Sciatic nerve (tissue), 2 donors: ENCODE data around the gene ZNF319. TPM values are rescaled to one million over a fixed set of nuclear protein-coding genes. Genes with fewer than 3 reads are reported as not detected.

ENCODE experiments used
- ATAC-seq: fragments of 200-7000 bp; cut with Tn5 transposase; one replicate; pipeline ENCODE4 v1.9.1; 2020; ENCODE audit warnings: mild to moderate bottlenecking, moderate library complexity
- DNase-seq: peaks from one replicate; pipeline ENCODE4 v3.0.0-alpha.2; 2020; ENCODE audit warnings: low spot score
- intact Hi-C: fragments of 100-400 bp; cut with DNase I; formaldehyde crosslinking; loops from one replicate; pipeline ENCODE4 v1.14.2; 2022
- total RNA-seq: library from RNA; stranded (reverse); fragmentation: NEBNext Ultra II Directional; extraction: Animal tissue kit (Norgen Biotek cat#: 25700); gene quantifications from one replicate; pipeline ENCODE4 v1.2.1, GENCODE V29; 2021
- donor health status: DM: no; HTN: no; CAD: no.
- donor health status: DM: no; HTN: no; CAD: no.

The ZNF319 gene
- total RNA-seq, 1 donor from 2014 or later: 10.0 TPM

DNA sequence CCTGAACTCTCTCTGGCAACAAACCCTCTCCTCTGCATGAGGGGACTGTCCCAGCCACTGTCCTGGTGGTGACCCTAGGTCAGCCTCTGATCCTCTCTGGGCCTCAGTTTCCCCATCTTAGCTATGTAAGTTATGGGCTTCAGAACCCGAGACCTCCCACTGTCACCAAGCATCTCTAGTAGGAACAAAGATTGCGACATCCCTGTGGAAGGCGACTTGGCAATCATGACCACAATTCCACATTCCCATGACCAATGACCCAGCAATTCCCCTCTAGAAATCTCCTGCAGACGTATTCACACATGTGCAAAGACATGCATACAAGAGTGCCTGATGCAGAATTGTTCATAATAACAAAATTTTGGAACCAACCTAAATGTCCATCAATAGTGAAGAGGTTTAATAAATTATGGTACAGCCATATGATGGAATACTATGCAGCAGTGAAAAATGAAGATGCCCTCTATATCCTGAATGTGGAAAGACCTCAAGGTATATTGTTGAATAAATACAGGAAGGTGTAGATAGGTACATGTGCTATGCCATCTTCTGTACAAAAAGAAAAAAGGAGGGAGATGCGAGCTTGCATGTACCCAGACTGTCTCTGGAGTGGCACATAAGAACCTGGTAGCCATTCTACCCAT is 50.8 kb downstream of the ZNF319 start:
- DNase-seq (no peak), ATAC-seq (no peak)
- intact Hi-C loops: no loop called here

DNA sequence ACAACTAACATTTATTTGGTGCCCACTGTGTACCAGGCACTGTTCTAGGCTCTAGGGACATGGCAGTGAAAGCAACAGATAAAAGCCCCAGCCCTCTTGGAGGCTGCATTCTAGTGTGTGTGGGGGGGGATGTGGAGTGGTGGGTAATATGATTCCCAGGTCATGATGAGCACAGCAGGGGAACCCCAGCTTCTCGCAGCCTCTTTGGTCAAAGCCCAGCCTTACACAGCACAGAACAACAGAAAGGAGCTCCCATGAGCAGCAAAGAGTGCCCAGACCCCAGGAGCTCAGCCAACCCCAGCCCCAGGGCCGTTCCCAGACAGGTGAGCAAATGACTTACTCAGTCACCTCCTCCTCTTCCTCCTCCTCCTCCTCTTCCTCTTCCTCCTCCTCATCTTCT is 51.5 kb downstream of the ZNF319 start:
- no peak for ATAC-seq
- intact Hi-C loops: no loop called here
- DNase-seq: no peak

DNA sequence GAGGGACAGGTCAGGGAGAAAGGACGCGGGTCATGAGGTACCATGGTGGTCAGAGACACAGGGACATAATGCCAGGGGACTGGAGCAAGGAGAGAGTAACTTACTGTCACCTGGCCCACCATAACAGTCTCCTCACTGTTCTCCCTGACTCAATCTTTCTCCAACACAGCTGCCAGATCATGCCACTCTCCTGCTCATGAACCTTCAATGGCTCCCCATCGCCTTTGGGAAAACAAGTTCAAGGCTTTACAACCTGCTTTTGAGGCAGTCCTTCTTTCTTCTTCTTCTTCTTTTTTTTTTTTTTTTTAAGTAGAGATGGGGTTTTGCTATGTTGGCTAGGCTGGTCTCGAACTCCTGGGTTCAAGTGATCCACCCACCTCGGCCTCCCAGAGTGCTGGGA is 52.4 kb downstream of the ZNF319 start:
- DNase-seq: no peak
- no peak for ATAC-seq
- intact Hi-C loops: no loop called here

DNA sequence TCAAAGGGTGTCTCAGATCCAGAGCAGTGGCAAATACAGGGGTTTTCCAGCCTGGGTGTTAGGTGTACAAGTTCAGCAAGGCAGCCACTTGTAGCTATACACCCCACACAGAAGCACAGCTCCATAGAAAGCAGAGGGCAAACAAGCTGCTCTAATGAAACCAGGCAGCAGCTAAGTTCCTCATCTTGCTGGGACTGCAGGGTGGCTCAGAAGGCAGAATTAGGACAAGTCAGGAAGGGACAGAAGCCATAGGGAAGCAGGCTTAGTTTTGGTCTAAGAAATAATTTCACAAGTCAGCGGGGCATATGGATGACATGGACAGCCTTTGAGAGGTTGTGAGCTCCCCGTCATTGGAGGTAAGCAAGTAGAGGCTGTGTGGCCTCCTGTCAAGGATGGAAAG is 53.2 kb downstream of the ZNF319 start:
- ATAC-seq: no peak
- no peak for DNase-seq
- intact Hi-C loops: no loop called here

DNA sequence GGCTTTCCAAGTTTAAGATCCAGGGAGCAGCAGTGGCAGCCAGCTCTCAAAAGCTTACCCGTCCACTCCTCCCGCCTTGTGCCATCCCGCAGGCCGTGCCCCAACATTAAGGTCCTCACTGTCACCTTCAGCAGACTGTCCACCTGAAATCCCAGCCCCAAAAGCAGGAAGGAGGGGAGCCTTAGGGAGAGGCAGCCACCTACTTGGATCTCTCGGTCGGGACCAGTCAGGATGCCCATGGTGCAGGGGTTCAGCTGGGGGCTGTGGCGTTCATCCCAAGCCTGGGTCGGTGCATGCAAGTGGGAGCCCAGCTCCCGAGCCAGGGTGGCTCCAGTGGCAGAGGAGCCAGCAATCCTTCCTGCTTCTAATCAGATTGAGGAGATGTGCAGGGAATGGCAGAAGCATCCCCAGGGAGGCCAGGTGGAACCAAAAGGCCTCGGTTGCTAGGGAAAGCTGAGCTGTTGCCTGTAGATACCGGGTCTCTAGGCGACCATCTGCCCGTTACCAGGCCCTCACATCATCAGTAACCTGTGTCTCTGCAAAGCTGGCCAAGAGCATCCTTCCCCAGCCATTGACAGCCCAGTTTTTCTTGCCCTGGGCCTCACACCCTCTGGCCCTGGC is 54.2 kb downstream of the ZNF319 start:
- ATAC-seq (no peak), DNase-seq (no peak)
- intact Hi-C loops: no loop called here

DNA sequence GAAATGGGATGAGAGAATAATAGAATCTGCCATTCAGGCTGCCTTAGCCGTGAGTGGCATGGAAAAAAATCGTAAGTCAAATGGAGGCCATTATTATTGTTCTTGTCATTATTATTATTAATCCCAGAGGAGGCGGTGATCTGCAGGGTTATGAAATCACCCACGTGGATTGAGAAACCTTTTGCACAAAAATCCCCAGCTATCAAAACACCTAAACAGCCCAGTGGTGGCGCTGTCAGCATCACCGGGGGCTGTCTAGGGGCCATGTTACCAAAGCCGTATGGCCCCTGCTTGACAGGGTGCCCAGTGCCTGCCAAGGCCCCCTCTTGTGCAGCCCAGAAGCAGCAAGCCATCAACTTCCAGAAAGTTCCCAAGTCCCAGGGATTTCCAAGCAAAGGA is 54.7 kb downstream of the ZNF319 start:
- no peak for DNase-seq
- intact Hi-C loops: no loop called here
- no peak for ATAC-seq

DNA sequence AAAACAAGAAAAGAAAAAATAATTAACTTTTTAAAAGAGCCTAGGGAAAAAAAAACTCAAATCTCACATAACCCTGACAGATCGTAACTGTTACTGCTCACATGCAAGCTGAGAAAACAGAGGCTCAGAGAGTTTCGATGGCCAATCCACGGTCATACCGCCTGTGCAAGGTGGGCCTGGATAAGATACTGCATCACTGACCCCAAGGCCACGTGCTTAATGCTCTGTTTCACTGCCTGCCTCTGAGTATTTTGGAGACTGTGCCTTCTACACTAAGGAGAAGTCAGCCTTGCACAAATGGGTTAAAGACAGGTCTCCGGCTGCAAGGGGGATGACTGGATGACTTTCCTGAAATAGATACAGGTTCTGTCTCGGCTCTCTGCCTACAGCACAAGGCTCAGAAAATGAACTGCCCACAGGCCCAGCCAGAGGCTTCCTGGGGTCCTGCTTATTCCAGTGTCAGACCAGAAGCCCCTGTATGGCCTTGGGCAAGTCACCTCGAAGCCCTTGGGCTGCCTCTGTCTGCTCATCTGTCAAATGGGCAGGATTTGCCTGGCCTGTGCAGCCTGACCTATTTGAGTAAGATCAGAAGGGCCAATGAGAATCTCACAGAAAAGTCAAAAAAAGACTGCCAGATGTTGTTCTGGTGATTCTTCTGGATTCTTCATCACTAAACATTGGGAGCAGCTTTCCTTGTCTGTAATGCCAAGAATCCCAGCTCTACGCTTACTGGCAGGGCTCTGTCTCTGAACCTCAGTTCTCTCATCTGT is 55.3 kb downstream of the ZNF319 start:
- ATAC-seq: no peak
- intact Hi-C loops: no loop called here
- no peak for DNase-seq

Other genes starting within 250 kb of the ZNF319 start
- 94.3 TPM for gene KIFC3, start 198.2 kb downstream of the ZNF319 start, total RNA-seq
- gene CNGB1, start 29.5 kb downstream of the ZNF319 start, total RNA-seq: not detected
- gene USB1, start 735 bp upstream of the ZNF319 start, total RNA-seq: 25.9 TPM
- gene MMP15, start 25.1 kb upstream of the ZNF319 start, total RNA-seq: 44.0 TPM
- gene CFAP20, start 128.7 kb upstream of the ZNF319 start, total RNA-seq: 27.2 TPM
- 55.1 TPM for gene CSNK2A2, start 197.4 kb upstream of the ZNF319 start, total RNA-seq